Measurements from ENCODE around the gene IGDCC3.

IGDCC3 gene

DNA sequence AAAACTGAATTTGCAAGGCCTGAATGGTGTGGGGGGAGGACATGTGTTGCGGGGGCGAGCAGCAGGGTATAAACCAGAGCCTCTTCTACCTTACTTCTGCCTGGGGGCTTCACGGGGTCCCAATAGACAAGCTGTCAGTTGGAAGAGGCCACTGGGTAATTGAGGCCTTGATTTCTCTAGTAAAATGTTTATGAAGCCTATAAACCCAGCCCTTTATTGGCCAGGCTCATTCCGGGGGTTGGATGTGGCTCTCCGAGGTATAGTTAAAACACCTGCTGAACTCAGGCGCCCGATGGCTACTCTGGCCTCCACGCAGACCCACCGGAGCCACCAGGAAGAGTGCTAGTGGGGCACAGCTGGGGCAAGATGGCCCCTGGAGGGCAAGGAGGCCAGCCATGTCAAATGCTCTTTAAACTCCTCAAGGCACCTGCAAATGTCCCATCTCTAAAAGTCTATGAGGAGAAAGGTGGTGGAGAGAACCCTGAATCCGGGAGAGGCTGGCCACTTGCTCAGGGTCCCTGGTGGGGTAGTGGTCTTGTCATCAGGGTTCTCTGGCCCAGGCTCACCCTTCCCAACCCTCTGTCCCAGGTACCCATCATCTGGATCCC, 34.3 kb downstream of the IGDCC3 start:
- no peak for DNase-seq (ENCODE audit: low read depth)

DNA sequence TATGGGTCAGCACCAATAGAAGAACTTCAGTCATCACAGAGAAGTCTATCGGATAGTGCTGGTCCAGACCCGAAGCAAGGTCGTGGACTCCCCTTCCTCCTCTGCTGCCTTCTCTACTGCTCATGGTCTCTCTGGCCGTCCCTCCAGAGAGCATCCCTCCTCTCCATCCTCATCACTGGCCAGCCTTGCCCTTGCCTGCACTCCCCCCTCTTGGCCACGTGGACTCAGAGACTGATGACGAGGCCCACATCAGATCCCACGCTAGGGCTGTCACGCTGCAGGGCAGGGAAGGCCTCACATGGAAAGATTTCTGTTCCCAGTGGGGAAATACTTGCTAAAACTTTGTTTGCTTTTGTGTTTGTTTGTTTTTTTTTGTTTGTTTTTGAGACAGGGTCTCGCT, 35.3 kb downstream of the IGDCC3 start:
- no peak for DNase-seq (ENCODE audit: low read depth)

DNA sequence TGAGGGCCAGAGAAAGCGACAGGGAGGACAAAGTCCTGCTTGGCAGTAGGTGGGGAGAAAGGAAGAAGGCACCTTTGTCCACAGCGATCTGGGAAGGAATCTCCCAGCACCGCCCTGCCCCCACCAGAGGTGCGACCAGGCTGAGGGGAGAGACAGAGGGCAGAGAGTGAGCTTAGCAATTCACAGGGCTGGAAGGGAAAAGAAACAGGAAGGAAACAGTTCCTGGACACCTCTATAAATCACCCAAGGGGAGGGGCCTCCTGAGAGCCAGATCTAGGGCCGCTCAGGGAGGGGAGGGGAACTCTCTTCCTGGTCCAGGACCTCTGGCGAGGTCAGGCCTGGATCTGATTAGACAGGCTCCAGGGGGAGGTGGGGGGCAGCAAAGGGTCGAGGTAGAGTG, 37.9 kb downstream of the IGDCC3 start:
- DNase-seq (ENCODE audit: low read depth) = no peak

DNA sequence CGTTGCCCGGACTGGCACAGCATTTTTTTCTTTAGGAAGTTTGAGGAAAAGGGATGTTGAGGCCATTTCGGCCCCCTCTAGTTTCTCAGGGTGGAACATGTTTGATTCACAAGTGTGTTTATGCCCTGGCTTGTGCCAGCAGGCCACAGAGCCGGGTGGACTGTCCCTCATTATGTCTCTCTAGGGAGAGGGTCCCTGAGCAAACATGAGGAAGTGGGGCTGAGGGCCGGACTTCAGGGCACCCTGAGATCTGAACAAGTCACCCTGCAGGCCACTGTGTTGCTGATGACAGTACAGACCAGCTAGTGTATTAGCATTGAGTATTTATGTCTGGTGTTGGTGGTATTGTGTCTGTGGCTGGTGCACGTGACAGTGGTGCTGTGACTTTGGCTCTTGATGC, 38.4 kb downstream of the IGDCC3 start:
- no peak for DNase-seq (ENCODE audit: low read depth)

DNA sequence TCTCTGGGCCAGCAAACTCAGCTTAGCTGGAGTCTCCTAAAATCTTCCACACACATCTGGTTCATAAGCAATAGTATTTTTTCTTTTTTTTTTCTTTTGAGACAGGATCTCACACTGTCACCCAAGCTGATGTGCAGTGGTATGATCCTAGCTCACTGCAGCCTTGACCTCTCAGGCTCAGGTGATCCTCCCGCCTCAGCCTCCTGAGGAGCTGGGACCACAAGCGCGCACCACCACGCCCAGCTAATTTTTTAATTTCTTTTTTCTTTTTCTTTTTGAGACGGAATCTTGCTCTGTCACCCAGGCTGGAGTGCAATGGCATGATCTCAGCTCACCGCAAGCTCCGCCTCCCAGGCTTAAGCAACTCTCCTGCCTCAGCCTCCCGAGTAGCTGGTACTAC, 39.0 kb downstream of the IGDCC3 start:
- DNase-seq (ENCODE audit: low read depth) = no peak

DNA sequence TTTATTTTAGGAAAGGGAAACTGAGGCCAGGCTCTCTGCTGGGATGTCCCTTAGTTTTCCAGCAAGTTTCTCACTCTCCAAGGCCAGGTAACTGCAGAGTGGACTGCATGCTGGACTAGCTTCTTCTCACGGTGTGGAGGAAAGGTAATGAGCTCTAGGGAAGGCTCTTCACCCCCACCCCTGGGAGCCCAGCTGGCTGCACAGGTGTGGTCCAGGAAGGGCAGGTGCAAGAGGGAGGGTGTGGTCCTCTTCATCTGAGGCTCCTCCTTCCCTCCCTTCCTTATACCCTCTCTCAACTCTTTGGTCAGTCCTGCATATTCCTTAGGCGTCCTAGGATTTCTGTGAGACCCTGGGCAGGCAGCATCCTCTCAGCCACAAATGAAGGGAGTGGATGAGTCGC, 39.4 kb downstream of the IGDCC3 start:
- DNase-seq (ENCODE audit: low read depth) = no peak

DNA sequence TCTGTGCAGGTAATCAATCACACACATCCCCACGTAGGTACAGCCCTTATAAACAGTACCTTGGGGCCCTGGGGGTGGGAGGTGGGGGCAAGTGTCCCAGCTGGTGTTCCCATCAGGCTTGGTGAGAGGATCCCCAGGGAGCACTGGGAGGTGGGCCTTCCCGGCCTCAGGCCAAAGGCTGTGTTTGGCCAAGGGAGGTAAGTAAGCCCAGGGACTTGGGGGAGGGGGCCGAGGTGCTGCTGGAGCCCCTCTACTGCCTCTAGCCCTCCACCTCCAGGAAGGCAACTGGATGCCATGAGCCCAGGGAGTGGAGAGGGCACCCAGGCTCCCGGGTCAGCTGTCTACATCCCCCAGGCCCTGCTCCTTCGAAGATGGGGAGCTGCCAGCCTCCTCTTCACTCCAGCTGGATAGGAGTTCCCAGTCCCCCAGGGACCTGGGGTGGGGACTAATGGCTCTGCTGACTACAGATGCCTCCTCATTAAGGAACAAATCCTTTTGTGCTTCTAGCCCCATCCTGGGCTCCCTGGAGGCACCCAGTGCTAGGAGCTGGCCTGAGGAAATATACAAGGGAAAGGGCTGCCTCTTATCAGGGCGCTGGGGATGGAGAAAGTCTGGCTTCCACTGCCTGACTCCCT, 40.2 kb downstream of the IGDCC3 start:
- no peak for DNase-seq (ENCODE audit: low read depth)

DNA sequence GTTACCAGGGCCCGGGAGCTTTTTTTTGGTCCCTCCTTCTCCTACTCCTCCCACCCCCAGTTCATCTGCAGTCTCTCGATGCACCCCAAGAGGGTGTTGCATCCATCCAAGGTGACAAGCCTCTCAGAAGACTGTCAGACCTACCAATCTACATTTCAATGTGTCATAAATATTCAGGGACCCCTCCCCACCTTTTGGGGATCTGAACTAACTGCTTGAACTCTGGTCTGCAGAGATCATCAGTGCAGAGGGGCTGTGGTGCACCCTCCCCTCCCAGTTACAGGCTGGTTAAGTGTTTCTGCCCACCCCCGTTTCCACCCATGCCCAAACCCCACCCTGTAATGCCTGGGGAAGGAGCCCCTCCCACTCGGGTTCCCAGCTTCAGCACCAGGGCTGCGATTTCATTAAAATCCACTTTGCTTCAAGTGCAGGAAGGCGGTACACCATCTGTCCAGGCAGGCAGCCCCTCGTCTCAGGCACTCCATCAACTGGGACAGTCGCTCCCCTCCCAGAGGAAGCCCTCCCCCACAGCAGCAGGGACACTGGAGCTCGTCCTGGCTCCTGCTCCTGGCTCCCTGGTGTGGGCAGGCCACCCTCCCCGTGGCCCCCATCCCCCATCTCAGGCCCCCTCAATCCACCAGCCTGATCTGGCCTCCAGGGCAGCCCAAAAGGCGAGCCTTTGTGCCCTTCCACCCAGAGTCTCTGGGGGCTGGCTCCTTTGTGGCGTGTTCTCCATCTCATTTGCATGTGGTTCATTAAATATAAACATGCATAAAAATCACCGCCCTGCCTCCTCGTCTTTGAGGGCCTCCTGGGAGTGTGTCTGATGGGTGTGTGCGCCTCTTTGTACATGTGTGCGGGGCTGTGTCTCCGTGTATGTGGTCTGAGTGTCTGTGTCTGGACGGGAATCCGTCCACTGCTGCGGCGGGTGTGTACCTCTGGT, 41.0 kb downstream of the IGDCC3 start:
- DNase-seq (ENCODE audit: low read depth) = no peak

DNA sequence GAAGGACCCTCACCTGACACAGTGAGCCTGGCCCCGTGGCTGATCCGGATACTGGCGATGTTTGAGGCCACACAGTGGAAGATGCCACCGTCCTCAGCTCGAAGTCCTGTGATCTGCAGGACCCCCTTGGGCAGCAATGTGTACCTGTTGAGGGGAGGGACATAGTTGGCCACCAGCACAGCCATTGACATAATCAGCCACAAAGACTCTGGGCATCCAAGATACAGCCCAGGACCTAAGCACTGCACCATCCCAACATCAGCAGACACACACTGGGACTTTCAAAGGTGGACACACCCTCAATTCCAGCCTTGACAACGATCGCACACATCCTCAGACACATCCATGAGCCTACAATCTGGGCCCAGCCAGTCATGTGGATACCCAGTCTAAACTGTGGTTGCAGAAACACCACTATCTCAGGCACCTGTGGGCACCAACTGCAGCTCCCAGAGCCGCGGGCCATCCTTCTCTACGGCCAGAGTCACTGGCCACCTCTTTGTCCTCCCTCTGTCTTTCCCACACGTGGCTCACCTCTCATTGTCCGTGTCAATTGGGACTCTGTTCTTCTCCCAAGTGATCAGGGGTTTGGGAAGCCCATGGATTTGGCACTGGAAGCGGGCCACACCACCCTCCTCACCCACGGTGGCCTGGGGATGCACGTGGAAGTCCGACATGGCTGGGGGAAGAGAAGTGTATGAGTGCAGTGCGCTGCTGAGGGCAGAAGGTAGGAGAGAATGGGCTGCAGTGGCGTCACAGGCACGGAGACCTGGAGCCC, 42.3 kb downstream of the IGDCC3 start:
- DNase-seq (ENCODE audit: low read depth) = no peak

DNA sequence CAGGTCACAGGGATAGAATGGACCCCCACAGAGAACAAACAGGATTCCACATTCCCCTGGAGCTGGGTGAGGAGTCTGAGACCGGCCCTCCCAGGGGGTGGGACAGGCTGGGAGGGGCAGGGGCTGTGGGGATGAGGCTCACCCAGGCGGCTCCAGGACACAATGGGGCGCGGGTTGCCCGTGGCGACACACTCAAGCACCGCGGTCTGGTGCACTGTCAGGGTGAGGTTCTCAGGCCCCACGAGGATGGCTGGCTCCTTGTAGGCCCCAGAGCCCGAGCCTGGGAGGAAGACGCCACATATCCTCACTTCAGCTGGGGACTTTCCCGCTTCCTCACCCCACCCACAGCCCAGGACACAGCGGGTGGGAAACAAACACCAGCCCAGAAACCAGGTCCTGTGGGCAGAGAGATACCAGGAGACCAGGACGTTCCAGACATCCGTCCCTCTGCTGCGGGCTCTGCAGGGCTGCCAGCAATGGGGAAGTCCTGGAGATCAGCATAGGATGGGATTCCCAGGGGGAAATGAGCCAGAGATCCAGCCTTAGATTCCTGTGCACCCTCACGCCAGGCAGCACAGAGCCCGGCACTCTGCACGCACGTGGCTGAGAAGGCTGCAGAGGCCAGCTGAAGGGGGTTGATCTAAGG, 43.1 kb downstream of the IGDCC3 start:
- DNase-seq (ENCODE audit: low read depth) = no peak

DNA sequence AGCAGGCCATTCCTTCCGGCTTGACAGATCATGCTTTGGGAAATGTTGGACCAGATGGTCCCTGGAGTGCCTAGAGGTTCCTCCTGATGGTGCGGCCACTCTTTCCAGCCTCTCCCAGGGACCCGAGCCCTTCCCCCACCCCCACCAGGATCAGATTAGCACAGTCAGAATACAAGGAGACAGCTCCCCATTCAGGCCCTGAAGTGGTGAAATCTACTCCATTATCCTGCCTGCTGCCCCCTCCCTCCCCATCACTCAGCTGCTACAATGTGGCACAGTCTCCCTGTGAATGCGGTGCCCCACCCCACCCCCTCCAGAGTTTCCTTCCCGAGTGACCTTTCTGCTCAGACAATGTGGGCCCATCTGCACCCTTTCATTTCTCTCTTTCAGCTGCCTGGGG, 43.9 kb downstream of the IGDCC3 start:
- no peak for DNase-seq (ENCODE audit: low read depth)

DNA sequence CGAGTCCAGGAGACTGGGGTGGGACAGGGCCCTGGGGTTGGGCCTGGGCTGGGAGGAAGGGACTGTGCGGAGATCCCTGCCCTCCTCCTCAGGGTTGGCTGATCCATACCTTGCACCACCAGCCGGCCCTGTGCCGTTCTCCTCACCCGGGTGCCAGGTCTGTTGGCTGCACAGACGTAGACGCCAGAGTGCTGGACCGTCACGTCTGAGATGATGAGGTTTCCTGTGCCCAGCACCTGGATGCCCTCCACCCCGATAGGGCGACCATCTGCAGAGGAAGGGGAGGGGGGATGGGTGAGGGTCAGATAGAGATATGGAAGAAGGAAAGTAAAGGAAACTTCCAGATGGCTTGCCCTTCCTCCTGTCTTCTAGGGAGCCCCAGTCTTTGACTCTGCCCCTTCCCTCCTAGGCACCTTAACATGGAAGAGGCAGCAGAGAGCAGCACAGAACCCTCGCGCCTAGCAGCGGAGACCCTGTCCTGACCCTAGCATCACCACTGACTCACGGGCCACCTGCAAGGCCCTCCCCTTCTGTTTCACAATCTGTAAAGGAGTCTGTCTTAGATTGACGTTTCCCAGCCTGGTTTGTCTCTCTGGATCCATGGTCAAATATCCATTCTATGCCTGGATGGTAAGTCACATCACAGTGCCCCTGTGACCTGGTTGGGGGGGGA, 44.5 kb downstream of the IGDCC3 start:
- no peak for DNase-seq (ENCODE audit: low read depth)

DNA sequence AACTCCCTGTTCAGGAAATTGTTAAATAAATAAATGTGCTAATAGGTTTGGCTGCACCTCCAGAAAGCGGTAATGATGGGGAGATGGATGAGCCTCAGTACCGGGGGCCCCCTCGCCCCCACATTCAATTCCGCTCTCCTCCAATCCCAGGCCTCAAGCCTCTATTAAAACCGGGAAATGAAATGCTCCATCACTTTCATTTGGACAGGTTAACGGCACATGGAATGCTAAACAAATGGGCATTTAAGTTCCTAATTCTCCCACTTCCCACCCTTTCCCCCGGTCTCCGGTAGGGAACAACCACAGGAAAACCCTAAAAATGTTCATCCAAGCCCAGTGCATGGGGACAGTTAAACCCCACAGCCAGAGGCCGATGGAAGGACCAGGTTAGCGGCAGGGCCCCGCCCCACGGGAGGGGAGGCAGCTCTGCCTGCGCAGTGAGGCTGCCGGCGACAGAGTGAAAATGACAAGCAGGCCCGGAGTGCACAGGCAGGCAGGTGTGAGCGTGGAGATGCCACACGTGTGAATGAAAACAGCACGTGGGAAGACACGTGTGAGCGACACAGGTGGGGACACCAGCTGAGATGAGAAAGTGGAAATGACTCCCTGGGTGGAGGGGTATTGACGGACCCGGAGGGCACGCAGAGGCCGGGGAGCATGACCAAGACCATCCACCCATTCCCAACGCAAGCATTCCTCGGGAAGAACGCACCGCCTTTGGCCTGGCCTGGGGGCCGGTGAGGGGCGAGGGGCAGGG, 45.2 kb downstream of the IGDCC3 start:
- no peak for DNase-seq (ENCODE audit: low read depth)

DNA sequence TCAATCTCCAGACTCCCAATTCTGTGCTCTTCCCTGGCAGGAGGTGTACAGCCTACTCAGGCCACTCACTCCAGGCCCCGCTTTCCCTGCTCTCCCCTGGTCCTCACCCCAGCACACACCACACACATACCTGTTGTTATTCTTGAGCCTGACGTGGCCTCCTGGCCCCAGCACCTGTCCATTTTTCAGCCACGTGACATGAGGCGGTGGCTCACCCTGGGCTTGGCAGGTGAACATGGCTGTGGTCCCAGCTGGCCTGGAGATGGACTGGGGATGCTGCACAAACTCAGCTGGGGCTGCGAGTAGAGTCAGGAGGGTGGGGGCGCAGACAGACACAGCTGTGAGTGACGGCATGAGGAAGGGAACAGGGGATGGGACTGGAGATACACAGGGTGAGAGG, 46.0 kb downstream of the IGDCC3 start:
- no peak for DNase-seq (ENCODE audit: low read depth)

DNA sequence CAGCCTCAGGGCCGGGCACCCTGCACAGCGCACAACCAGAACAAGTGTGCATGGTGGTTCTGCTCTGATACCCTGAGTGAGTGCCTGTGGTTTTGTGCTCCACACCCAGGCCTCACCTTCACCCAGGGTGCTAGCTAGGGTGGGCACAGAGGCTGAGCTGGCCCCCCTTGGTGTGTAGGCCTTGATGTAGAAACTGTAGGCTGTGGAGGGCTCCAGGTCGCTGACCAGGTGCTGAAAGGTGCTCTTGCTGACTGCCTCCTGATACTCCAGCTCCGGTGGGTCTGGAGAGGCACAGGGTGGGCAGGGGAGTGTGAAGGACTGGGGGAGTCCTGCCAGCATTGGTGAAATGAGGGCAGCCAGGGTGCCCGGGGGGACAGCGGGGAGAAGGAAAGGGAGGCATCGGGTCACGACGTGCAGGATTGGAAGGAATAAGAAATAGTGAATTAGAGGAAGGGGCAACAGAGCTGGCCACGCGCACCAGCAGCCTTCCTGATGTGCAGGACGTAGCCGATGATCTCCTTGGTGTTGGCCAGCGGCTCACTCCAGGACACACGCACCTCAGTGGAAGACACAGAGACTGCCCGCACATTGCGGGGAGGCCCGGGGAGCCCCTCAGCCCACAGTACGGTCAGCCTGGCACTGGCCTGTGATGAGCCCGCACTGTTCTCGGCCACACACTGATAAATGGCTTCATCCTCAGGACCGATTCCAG, 46.7 kb downstream of the IGDCC3 start:
- no peak for DNase-seq (ENCODE audit: low read depth)

DNA sequence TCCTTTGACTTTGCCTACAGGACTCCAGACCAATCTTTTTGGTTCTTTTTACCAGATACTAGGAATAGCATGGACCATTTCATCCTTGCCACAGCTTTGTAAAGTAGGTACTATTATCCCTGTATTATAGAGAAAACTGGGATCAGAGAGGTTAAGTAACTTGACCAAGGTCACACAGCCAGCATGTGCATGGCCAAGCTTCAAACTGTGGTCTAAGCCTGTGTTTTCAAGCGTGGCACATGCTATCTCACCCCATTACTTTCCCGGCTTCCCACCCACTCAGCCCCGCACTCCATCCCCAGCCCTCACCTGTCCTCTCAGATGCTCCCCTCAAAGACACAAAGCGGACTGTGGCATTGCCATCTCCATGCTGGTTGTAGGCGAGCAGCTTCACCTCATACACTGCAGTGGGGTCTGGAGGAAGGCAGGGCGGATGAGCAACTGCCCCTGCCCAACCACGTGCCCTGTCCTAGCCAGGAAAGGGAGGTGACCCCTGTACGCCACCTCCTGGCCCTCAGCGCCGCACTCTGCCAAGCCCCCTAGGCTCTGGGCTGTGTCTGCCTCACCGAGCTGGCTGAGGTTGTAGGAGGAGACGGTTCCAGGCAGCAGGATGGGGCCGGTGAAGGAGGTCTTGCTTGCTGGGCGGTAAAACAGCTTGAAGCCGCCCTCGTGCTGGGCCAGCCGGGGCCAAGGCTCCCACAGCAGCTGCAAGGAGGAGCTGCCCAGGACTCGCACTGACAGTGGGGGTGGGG, 47.6 kb downstream of the IGDCC3 start:
- no peak for DNase-seq (ENCODE audit: low read depth)

DNA sequence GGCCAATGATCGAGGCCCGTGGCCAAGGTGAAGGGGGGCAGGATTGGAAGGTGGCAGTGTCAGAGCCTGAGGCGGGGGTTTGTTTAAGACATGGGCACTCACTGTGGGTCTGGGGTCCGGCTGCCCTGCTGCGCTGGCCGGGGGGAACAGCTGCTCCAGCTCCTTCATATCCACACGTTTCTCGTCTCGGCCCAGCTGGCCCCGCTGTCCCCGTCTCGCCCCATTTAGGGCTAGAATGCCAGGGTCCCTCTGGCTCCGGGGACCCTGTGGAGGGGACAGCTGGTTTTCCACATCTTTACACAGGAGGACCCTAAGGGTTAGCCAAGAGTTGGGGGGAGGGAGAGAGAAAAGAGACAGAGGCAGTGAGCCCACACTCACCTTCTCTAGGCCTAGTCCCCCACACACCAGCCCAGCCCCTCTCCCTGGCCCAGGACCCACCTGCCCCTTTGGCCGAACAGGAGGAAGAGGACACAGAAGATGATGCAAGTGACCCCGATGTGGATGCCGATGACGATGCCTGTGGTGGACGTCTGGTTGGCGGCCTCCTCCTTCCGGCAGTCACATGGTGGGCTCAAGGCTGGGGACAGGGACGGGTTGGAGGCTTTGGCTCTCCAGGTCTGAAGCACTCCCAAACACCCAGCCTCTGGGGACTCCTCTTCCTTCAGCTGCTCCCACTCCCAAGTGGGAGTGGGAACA, 48.4 kb downstream of the IGDCC3 start:
- DNase-seq (ENCODE audit: low read depth) = no peak

DNA sequence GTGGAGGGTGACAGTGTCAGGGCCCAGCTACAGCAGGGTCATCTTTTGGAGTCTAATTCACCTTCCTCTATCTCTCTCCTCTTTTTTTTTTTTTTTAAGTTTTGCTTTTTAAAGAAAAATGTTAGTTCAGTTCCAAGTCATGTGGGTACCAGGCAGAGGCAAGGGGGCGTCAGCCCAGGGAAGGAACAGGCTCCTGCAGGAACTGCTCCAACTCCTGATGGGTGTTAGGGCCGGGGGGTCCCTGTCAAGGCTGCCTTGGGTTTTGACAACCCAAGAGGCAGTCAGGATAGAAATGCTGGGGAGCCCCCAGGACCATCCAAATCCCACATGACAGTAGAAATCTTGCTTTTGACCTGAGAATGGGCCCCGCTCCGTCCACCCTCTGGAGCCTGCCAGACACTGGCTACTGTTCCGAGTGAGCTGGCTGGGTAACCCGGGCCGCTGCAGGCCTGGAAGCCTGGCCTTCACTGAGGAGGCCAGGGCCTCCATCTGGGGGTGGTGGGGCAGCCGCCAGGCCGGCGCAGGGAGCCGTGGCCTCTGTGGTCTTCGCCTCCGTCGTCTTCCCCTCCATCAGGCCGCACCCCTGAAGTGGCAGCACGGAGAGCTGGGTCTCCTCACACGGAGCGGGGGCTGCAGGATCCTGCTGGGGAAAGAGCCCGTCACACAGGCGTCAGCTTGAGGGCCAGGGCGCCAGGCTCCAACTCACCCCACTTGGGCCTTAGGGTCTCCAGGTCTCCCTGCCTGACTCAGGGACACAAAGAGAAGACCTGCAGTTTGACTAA, 49.1 kb downstream of the IGDCC3 start:
- DNase-seq (ENCODE audit: low read depth) = no peak
